Activated naive CD8-positive, alpha-beta T cell treated with anti-CD3 and anti-CD28 coated beads, Interleukin-2, amount 50 U/mL, for 24 hours (primary cell): ENCODE measurements around the gene CREB5.
A peak's percentile ranks its signal among the peaks of the same experiment; 100 is the strongest.

Source experiments
- ATAC-seq: fragments of 150-1000 bp; cut with Tn5 transposase; one replicate; pipeline ENCODE4 v1.10.0; 2021
- DNase-seq: peaks from one replicate; pipeline ENCODE4 v3.0.0; 2021
- H3K27ac Mint-ChIP-seq: one replicate; pipeline ENCODE4 v1.8.0; 2021; ENCODE audit warnings: mild to moderate bottlenecking, mixed read lengths
- H3K27me3 Mint-ChIP-seq: one replicate; pipeline ENCODE4 v1.8.0; 2021; ENCODE audit warnings: mixed read lengths
- H3K36me3 Mint-ChIP-seq: one replicate; pipeline ENCODE4 v1.8.0; 2021; ENCODE audit warnings: low read depth, mixed read lengths
- H3K4me1 Mint-ChIP-seq: one replicate; pipeline ENCODE4 v1.8.0; 2021; ENCODE audit warnings: mixed read lengths
- H3K4me3 Mint-ChIP-seq: one replicate; pipeline ENCODE4 v1.8.0; 2021; ENCODE audit warnings: mild to moderate bottlenecking, moderate library complexity, mixed read lengths
- H3K9me3 Mint-ChIP-seq: one replicate; pipeline ENCODE4 v1.8.0; 2021; ENCODE audit warnings: mixed read lengths

The CREB5 gene

GRCh38 chr7:28837216-28837615, 424.9 kb downstream of the CREB5 start:
- Mint-ChIP-seq H3K27me3 (no peaks in the 10 kb centered on the region), H3K9me3 (no peaks in the 10 kb centered on the region), H3K27ac (no peak overlapping the region), H3K36me3 (no peaks in the 10 kb centered on the region), H3K4me1 (no peaks in the 10 kb centered on the region), H3K4me3 (no peak overlapping the region)
- DNase-seq, result no peak
- ATAC-seq, result no peak

- DNase-seq, result no peak
- H3K27ac Mint-ChIP-seq, result no peak overlapping the region
- H3K4me1 Mint-ChIP-seq, result no peaks in the 10 kb centered on the region
- no peak for ATAC-seq
- no peaks in the 10 kb centered on the region for H3K9me3 Mint-ChIP-seq
- peaks cover 9% of the 10 kb centered on the region for H3K27me3 Mint-ChIP-seq
- no peaks in the 10 kb centered on the region for H3K36me3 Mint-ChIP-seq
- H3K4me3 Mint-ChIP-seq, result no peak overlapping the region
Measured at GRCh38 chr7:28840592-28840995, 428.3 kb downstream of the CREB5 start.

- Mint-ChIP-seq H3K9me3 (no peaks in the 10 kb centered on the region), H3K36me3 (no peaks in the 10 kb centered on the region), H3K27me3 (peaks cover 9% of the 10 kb centered on the region), H3K4me1 (no peaks in the 10 kb centered on the region), H3K4me3 (no peak overlapping the region), H3K27ac (no peak overlapping the region)
- DNase-seq (no peak), ATAC-seq (no peak)
Measured at GRCh38 chr7:28841766-28842165, 429.4 kb downstream of the CREB5 start.

- Mint-ChIP-seq H3K36me3 (no peaks in the 10 kb centered on the region), H3K4me1 (no peaks in the 10 kb centered on the region), H3K27ac (no peak overlapping the region), H3K4me3 (no peak overlapping the region), H3K9me3 (no peaks in the 10 kb centered on the region), H3K27me3 (peaks cover 9% of the 10 kb centered on the region)
- DNase-seq (no peak), ATAC-seq (no peak)
Measured at GRCh38 chr7:28842769-28843295, 430.5 kb downstream of the CREB5 start.

GRCh38 chr7:28845106-28845505, 432.8 kb downstream of the CREB5 start:
- Mint-ChIP-seq H3K4me3 (no peak overlapping the region), H3K27me3 (peaks cover 14% of the 10 kb centered on the region), H3K9me3 (no peaks in the 10 kb centered on the region), H3K27ac (no peak overlapping the region), H3K4me1 (no peaks in the 10 kb centered on the region), H3K36me3 (no peaks in the 10 kb centered on the region)
- DNase-seq, result no peak
- ATAC-seq, result no peak

GRCh38 chr7:28847176-28847575, 434.9 kb downstream of the CREB5 start:
- no peaks in the 10 kb centered on the region for H3K36me3 Mint-ChIP-seq
- H3K4me1 Mint-ChIP-seq, result no peaks in the 10 kb centered on the region
- DNase-seq, result no peak
- H3K27ac Mint-ChIP-seq, result no peak overlapping the region
- no peaks in the 10 kb centered on the region for H3K9me3 Mint-ChIP-seq
- no peak overlapping the region for H3K4me3 Mint-ChIP-seq
- ATAC-seq, result no peak
- H3K27me3 Mint-ChIP-seq, result peaks cover 25% of the 10 kb centered on the region

- DNase-seq (no peak), ATAC-seq (no peak)
- H3K4me1 Mint-ChIP-seq, result no peaks in the 10 kb centered on the region
- H3K27me3 Mint-ChIP-seq, result peaks cover 26% of the 10 kb centered on the region
- no peak overlapping the region for H3K4me3 Mint-ChIP-seq
- H3K27ac Mint-ChIP-seq, result no peak overlapping the region
- H3K9me3 Mint-ChIP-seq, result no peaks in the 10 kb centered on the region
- no peaks in the 10 kb centered on the region for H3K36me3 Mint-ChIP-seq
Measured at GRCh38 chr7:28847681-28848080, 435.4 kb downstream of the CREB5 start.

- DNase-seq, result no peak
- no peaks in the 10 kb centered on the region for H3K36me3 Mint-ChIP-seq
- H3K4me1 Mint-ChIP-seq, result peaks cover 7% of the 10 kb centered on the region
- no peak overlapping the region for H3K4me3 Mint-ChIP-seq
- no peak for ATAC-seq
- no peak overlapping the region for H3K27ac Mint-ChIP-seq
- peaks cover 29% of the 10 kb centered on the region for H3K27me3 Mint-ChIP-seq
- H3K9me3 Mint-ChIP-seq, result no peaks in the 10 kb centered on the region
Measured at GRCh38 chr7:28848906-28849305, 436.6 kb downstream of the CREB5 start.

- DNase-seq (no peak), ATAC-seq (no peak)
- Mint-ChIP-seq H3K36me3 (no peaks in the 10 kb centered on the region), H3K9me3 (no peaks in the 10 kb centered on the region), H3K4me3 (no peak overlapping the region), H3K4me1 (peaks cover 12% of the 10 kb centered on the region), H3K27ac (no peak overlapping the region), H3K27me3 (peaks cover 41% of the 10 kb centered on the region)
Measured at GRCh38 chr7:28850699-28851098, 438.4 kb downstream of the CREB5 start.

GRCh38 chr7:28853150-28853549, 440.8 kb downstream of the CREB5 start:
- H3K9me3 Mint-ChIP-seq, result no peaks in the 10 kb centered on the region
- DNase-seq (no peak), ATAC-seq (no peak)
- H3K27ac Mint-ChIP-seq, result no peak overlapping the region
- peaks cover 12% of the 10 kb centered on the region for H3K4me1 Mint-ChIP-seq
- H3K36me3 Mint-ChIP-seq, result no peaks in the 10 kb centered on the region
- peaks cover 55% of the 10 kb centered on the region for H3K27me3 Mint-ChIP-seq
- peak overlapping the region; percentile 56 for H3K4me3 Mint-ChIP-seq

GRCh38 chr7:28853834-28854749, 441.8 kb downstream of the CREB5 start:
- Mint-ChIP-seq H3K27me3 (peaks cover 55% of the 10 kb centered on the region), H3K36me3 (no peaks in the 10 kb centered on the region), H3K9me3 (no peaks in the 10 kb centered on the region), H3K4me1 (peaks cover 12% of the 10 kb centered on the region), H3K27ac (no peak overlapping the region), H3K4me3 (peak overlapping the region; percentile 56)
- peak; percentile 78 for DNase-seq
- ATAC-seq, result peak; percentile 98

- ATAC-seq, result no peak
- H3K9me3 Mint-ChIP-seq, result no peaks in the 10 kb centered on the region
- H3K27me3 Mint-ChIP-seq, result peaks cover 58% of the 10 kb centered on the region
- H3K27ac Mint-ChIP-seq, result no peak overlapping the region
- DNase-seq, result no peak
- no peaks in the 10 kb centered on the region for H3K36me3 Mint-ChIP-seq
- peak overlapping the region; percentile 13 for H3K4me3 Mint-ChIP-seq
- H3K4me1 Mint-ChIP-seq, result peaks cover 12% of the 10 kb centered on the region
Measured at GRCh38 chr7:28854750-28855074, 442.4 kb downstream of the CREB5 start.

GRCh38 chr7:28855538-28856217, 443.4 kb downstream of the CREB5 start:
- no peak for ATAC-seq
- peaks cover 54% of the 10 kb centered on the region for H3K27me3 Mint-ChIP-seq

GRCh38 chr7:28856656-28857055, 444.3 kb downstream of the CREB5 start:
- Mint-ChIP-seq H3K4me3 (no peak overlapping the region), H3K27ac (no peak overlapping the region), H3K4me1 (peaks cover 12% of the 10 kb centered on the region), H3K9me3 (no peaks in the 10 kb centered on the region), H3K36me3 (no peaks in the 10 kb centered on the region), H3K27me3 (peaks cover 53% of the 10 kb centered on the region)
- ATAC-seq (no peak), DNase-seq (no peak)

More at GRCh38 chr7:28855538-28856217, 443.4 kb downstream of the CREB5 start:
- no peak for DNase-seq
- Mint-ChIP-seq H3K9me3 (no peaks in the 10 kb centered on the region), H3K36me3 (no peaks in the 10 kb centered on the region), H3K4me3 (no peak overlapping the region), H3K4me1 (peaks cover 12% of the 10 kb centered on the region), H3K27ac (no peak overlapping the region)

- H3K27ac Mint-ChIP-seq, result no peak overlapping the region
- no peaks in the 10 kb centered on the region for H3K9me3 Mint-ChIP-seq
- H3K27me3 Mint-ChIP-seq, result peaks cover 48% of the 10 kb centered on the region
- no peak overlapping the region for H3K4me3 Mint-ChIP-seq
- ATAC-seq (no peak), DNase-seq (no peak)
- H3K4me1 Mint-ChIP-seq, result peaks cover 10% of the 10 kb centered on the region
- H3K36me3 Mint-ChIP-seq, result no peaks in the 10 kb centered on the region
Measured at GRCh38 chr7:28858206-28858605, 445.9 kb downstream of the CREB5 start.
